H9 (cell line): ENCODE data around the gene CSTPP1. TPM values are rescaled to one million over a fixed set of nuclear protein-coding genes. Genes with fewer than 3 reads are reported as not detected.
A peak's percentile ranks its signal among the peaks of the same experiment; 100 is the strongest.

Experiments used
- DNase-seq: peaks from one replicate; pipeline ENCODE4 v3.0.0-alpha.2; 2017
- H2AFZ ChIP-seq: one replicate; pipeline ENCODE4 v1.6.1; 2013; ENCODE audit warnings: mild to moderate bottlenecking, low read length, control low read depth, moderate library complexity
- H2AK5ac ChIP-seq: 2 replicates; pipeline ENCODE4 v1.6.1; 2013; ENCODE audit warnings: low read length, control low read depth, mixed read lengths; ENCODE audit not compliant: insufficient read length
- H2BK120ac ChIP-seq: one replicate; pipeline ENCODE4 v1.6.1; 2013; ENCODE audit warnings: low read depth, mild to moderate bottlenecking, low read length, control low read depth, inconsistent platforms; ENCODE audit not compliant: poor library complexity, severe bottlenecking
- H2BK12ac ChIP-seq: 2 replicates; pipeline ENCODE4 v1.6.1; 2013; ENCODE audit warnings: low read length, control low read depth, mixed read lengths, low read depth; ENCODE audit not compliant: insufficient read length
- H2BK15ac ChIP-seq: 2 replicates; pipeline ENCODE4 v1.6.1; 2013; ENCODE audit warnings: low read depth, low read length, control low read depth
- H2BK20ac ChIP-seq: one replicate; pipeline ENCODE4 v1.6.1; 2013; ENCODE audit warnings: low read depth, mild to moderate bottlenecking, low read length, control low read depth, inconsistent platforms; ENCODE audit not compliant: poor library complexity, severe bottlenecking
- H2BK5ac ChIP-seq: 2 replicates; pipeline ENCODE4 v1.6.1; 2013; ENCODE audit warnings: low read length, control low read depth, mixed read lengths; ENCODE audit not compliant: insufficient read length
- H3K14ac ChIP-seq: 2 replicates; pipeline ENCODE4 v1.6.1; 2013; ENCODE audit warnings: low read length, control low read depth; ENCODE audit not compliant: insufficient read depth
- H3K18ac ChIP-seq: 2 replicates; pipeline ENCODE4 v1.6.1; 2013; ENCODE audit warnings: low read depth, mild to moderate bottlenecking, mixed read lengths, low read length, control low read depth; ENCODE audit not compliant: insufficient read length
- H3K23ac ChIP-seq: 2 replicates; pipeline ENCODE4 v1.6.1; 2013; ENCODE audit warnings: low read length, control low read depth, mixed read lengths, low read depth; ENCODE audit not compliant: insufficient read length
- H3K23me2 ChIP-seq: 2 replicates; pipeline ENCODE4 v1.6.1; 2013; ENCODE audit warnings: low read depth, mild to moderate bottlenecking, mixed read lengths, low read length, control low read depth; ENCODE audit not compliant: insufficient read length, poor library complexity, severe bottlenecking
- H3K27ac ChIP-seq: 2 replicates; pipeline ENCODE4 v1.5.1; 2013; ENCODE audit warnings: low read length, control low read depth, mixed read lengths, low read depth; ENCODE audit not compliant: insufficient read length
- H3K27me3 ChIP-seq: 2 replicates; pipeline ENCODE4 v1.6.1; 2013; ENCODE audit warnings: low read length, control low read depth, inconsistent platforms; ENCODE audit not compliant: insufficient read depth
- H3K4ac ChIP-seq: 2 replicates; pipeline ENCODE4 v1.6.1; 2013; ENCODE audit warnings: low read depth, mild to moderate bottlenecking, control low read depth, inconsistent platforms, low read length, moderate library complexity
- H3K4me1 ChIP-seq: 2 replicates; pipeline ENCODE4 v1.6.1; 2013; ENCODE audit warnings: low read length, control low read depth, inconsistent platforms; ENCODE audit not compliant: insufficient read depth
- H3K4me2 ChIP-seq: 2 replicates; pipeline ENCODE4 v1.6.1; 2013; ENCODE audit warnings: low read length, control low read depth, mixed read lengths; ENCODE audit not compliant: insufficient read length, insufficient read depth
- H3K56ac ChIP-seq: 2 replicates; pipeline ENCODE4 v1.6.1; 2013; ENCODE audit warnings: low read depth, mild to moderate bottlenecking, mixed read lengths, low read length, control low read depth; ENCODE audit not compliant: insufficient read length
- H3K79me1 ChIP-seq: 2 replicates; pipeline ENCODE4 v1.6.1; 2013; ENCODE audit warnings: low read depth, mild to moderate bottlenecking, moderate library complexity, low read length, control low read depth, inconsistent platforms; ENCODE audit not compliant: insufficient read depth, poor library complexity, severe bottlenecking
- H3K79me2 ChIP-seq: 2 replicates; pipeline ENCODE4 v1.6.1; 2013; ENCODE audit warnings: low read length, control low read depth, inconsistent platforms; ENCODE audit not compliant: insufficient read depth
- H3K9ac ChIP-seq: 2 replicates; pipeline ENCODE4 v1.6.1; 2013; ENCODE audit warnings: low read length, control low read depth, mixed read lengths; ENCODE audit not compliant: insufficient read length; ENCODE audit errors: extremely low read depth
- H3K9me3 ChIP-seq: one replicate; pipeline ENCODE4 v1.6.1; 2013; ENCODE audit warnings: low read depth, low read length, inconsistent platforms; ENCODE audit not compliant: control insufficient read depth
- H3T11ph ChIP-seq: one replicate; pipeline ENCODE4 v1.6.1; 2013; ENCODE audit warnings: mild to moderate bottlenecking, low read length, control low read depth, inconsistent platforms
- H4K20me1 ChIP-seq: one replicate; pipeline ENCODE4 v1.6.1; 2013; ENCODE audit not compliant: control insufficient read depth, insufficient read length, insufficient read depth
- H4K5ac ChIP-seq: 2 replicates; pipeline ENCODE4 v1.6.1; 2013; ENCODE audit warnings: low read depth, mild to moderate bottlenecking, mixed read lengths, low read length, control low read depth; ENCODE audit not compliant: insufficient read length
- H4K8ac ChIP-seq: replicated peaks from 2 replicates; pipeline ENCODE4 v1.6.1; 2013; ENCODE audit warnings: low read length, control low read depth, mixed read lengths, low read depth; ENCODE audit not compliant: insufficient read length
- H4K91ac ChIP-seq: 2 replicates; pipeline ENCODE4 v1.6.1; 2013; ENCODE audit warnings: low read depth, mild to moderate bottlenecking, moderate library complexity, mixed read lengths, low read length, control low read depth; ENCODE audit not compliant: insufficient read length
- H3K27ac Mint-ChIP-seq, 3 experiments: 2 replicates in 2 of 3; 3 replicates in 1 of 3; pipeline ENCODE4 v1.8.0; 2020 to 2021; ENCODE audit warnings: mixed read lengths in 3 of 3, mild to moderate bottlenecking in 1 of 3, moderate library complexity in 1 of 3
- H3K27me3 Mint-ChIP-seq: 2 replicates; pipeline ENCODE4 v1.8.0; 2021; ENCODE audit warnings: low read depth, mild to moderate bottlenecking, moderate library complexity, mixed read lengths
- H3K36me3 Mint-ChIP-seq, 3 experiments: 2 replicates in 2 of 3; 3 replicates in 1 of 3; pipeline ENCODE4 v1.8.0; 2020 to 2021; ENCODE audit warnings: low read depth in 3 of 3, mixed read lengths in 3 of 3; ENCODE audit not compliant: insufficient read depth in 1 of 3
- H3K4me1 Mint-ChIP-seq, 2 experiments: 2 replicates each; pipeline ENCODE4 v1.8.0; 2020; ENCODE audit warnings: mixed read lengths in 2 of 2
- H3K4me3 Mint-ChIP-seq, 2 experiments: 2 replicates in 1 of 2; 3 replicates in 1 of 2; pipeline ENCODE4 v1.8.0; 2020 to 2021; ENCODE audit warnings: mild to moderate bottlenecking in 2 of 2, mixed read lengths in 2 of 2, moderate library complexity in 1 of 2
- H3K9me3 Mint-ChIP-seq, 2 experiments: 2 replicates in 1 of 2; 3 replicates in 1 of 2; pipeline ENCODE4 v1.8.0; 2020; ENCODE audit warnings: mild to moderate bottlenecking in 2 of 2, mixed read lengths in 2 of 2, moderate library complexity in 1 of 2
- WGBS: extraction: QIAGEN DNeasy Blood & Tissue Kit; methylation state at CpG from one replicate; pipeline ENCODE4 v1.1.7; 2013; ENCODE audit warnings: missing lambda C conversion rate, low lambda C conversion rate, mixed read lengths; ENCODE audit not compliant: insufficient read length; ENCODE audit errors: extremely low coverage; 5-methylcytosine and 5-hydroxymethylcytosine counted together
- total RNA-seq: library from RNA; stranded (reverse); gene quantifications from 2 replicates; pipeline ENCODE4 v1.2.1, GENCODE V29; 2021
- TF ChIP-seq, protein P1 (sequence below): fragments of 200-600 bp; sonication (generic); conservative IDR thresholded peaks from 3 replicates; pipeline ENCODE4 v1.8.0; 2021; ENCODE audit warnings: antibody characterized with exemption, mild to moderate bottlenecking

CSTPP1 gene
- total RNA-seq, 1 experiment from 2014 or later = 21.2 TPM

DNA sequence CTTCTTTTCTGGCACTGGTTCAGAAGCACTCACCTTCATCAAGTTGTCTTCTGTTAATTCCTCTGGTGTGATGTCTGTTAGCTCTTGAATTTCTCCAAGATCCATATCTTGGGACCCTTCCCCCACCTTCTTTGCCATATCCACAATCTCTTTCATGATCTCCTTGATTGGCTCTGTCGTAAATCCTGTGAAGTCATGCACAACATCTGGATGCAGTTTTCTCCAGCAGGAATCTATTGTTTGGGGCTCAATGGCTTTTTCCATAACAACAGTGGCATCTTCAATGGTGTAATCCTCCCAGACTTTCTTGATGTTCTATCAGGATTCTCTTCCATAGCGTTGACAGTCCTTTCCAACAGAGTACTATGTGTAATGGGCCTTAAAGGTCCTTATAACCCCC lies 96.9 kb downstream of the CSTPP1 start:
- Histone ChIP-seq H3K4me2 (no peak overlapping the region), H3K4me1 (peaks cover 4% of the 10 kb centered on the region; the same call in 1 of the 2 replicates), H4K91ac (no peak overlapping the region), H2BK120ac (no peak overlapping the region), H3K18ac (no peak overlapping the region), H3K27me3 (no peaks in the 10 kb centered on the region), H3K9ac (no peak overlapping the region), H2BK5ac (no peak overlapping the region), H3K23me2 (no peaks in the 10 kb centered on the region), H2AFZ (no peak overlapping the region), H3K14ac (no peak overlapping the region), H3K27ac (no peak overlapping the region), H4K5ac (no peak overlapping the region), H2AK5ac (no peak overlapping the region), H2BK15ac (no peak overlapping the region), H2BK20ac (no peak overlapping the region), H3K23ac (no peak overlapping the region), H3K56ac (no peak overlapping the region), H3K79me1 (no peaks in the 10 kb centered on the region), H3K4ac (no peak overlapping the region), H3T11ph (no peak overlapping the region), H3K79me2 (no peaks in the 10 kb centered on the region), H2BK12ac (no peak overlapping the region), H4K8ac (no peak overlapping the region), H3K9me3 (no peaks in the 10 kb centered on the region), H4K20me1 (no peaks in the 10 kb centered on the region)
- DNase-seq = no peak
- TF ChIP-seq, protein P1, sequence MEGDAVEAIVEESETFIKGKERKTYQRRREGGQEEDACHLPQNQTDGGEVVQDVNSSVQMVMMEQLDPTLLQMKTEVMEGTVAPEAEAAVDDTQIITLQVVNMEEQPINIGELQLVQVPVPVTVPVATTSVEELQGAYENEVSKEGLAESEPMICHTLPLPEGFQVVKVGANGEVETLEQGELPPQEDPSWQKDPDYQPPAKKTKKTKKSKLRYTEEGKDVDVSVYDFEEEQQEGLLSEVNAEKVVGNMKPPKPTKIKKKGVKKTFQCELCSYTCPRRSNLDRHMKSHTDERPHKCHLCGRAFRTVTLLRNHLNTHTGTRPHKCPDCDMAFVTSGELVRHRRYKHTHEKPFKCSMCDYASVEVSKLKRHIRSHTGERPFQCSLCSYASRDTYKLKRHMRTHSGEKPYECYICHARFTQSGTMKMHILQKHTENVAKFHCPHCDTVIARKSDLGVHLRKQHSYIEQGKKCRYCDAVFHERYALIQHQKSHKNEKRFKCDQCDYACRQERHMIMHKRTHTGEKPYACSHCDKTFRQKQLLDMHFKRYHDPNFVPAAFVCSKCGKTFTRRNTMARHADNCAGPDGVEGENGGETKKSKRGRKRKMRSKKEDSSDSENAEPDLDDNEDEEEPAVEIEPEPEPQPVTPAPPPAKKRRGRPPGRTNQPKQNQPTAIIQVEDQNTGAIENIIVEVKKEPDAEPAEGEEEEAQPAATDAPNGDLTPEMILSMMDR = no peak
- Mint-ChIP-seq H3K27me3 (no peaks in the 10 kb centered on the region), H3K4me3 (no peak overlapping the region), H3K4me1 (peaks cover 11 to 14% of the 10 kb centered on the region in 2 experiments), H3K27ac (peak overlapping the region in 1 of 3 experiments; percentile 5; a peak in 1 of 7 replicates), H3K36me3 (peaks cover 0 to 3% (median 2%) of the 10 kb centered on the region in 3 experiments; a peak in 4 of 7 replicates), H3K9me3 (peaks cover 0 to 3% of the 10 kb centered on the region in 2 experiments; a peak in 3 of 5 replicates)
- WGBS = no CpG with 5 or more reads among the region's 2 CpGs
